SK-N-SH treated with all-trans-retinoic acid at 6 μM for 48 hours (cell line): ENCODE measurements around the gene IL12RB1.

ENCODE experiments used
- RARB ChIP-seq: fragments of 250-450 bp; sonication (Bioruptor Pico); IDR thresholded peaks from 2 replicates; pipeline ENCODE4 v1.8.0; 2021; ENCODE audit warnings: mild to moderate bottlenecking, moderate library complexity
- TF ChIP-seq, protein P1 (sequence below): fragments of 250-450 bp; sonication (Bioruptor Pico); IDR thresholded peaks from 2 replicates; pipeline ENCODE4 v1.8.0; 2020; ENCODE audit warnings: mild to moderate bottlenecking, moderate library complexity, borderline replicate concordance

- TF ChIP-seq RARB (CRISPR knock-in tag): no peak
- TF ChIP-seq, protein P1, sequence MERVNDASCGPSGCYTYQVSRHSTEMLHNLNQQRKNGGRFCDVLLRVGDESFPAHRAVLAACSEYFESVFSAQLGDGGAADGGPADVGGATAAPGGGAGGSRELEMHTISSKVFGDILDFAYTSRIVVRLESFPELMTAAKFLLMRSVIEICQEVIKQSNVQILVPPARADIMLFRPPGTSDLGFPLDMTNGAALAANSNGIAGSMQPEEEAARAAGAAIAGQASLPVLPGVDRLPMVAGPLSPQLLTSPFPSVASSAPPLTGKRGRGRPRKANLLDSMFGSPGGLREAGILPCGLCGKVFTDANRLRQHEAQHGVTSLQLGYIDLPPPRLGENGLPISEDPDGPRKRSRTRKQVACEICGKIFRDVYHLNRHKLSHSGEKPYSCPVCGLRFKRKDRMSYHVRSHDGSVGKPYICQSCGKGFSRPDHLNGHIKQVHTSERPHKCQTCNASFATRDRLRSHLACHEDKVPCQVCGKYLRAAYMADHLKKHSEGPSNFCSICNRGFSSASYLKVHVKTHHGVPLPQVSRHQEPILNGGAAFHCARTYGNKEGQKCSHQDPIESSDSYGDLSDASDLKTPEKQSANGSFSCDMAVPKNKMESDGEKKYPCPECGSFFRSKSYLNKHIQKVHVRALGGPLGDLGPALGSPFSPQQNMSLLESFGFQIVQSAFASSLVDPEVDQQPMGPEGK (CRISPR knock-in tag): no peak; the same call in 1 of the 2 replicates
These were observed 65.5 kb downstream of the IL12RB1 start for GRCh38 chr19:18021121-18021755.
